ENCODE measurements around the gene MYO3B.
A peak's percentile ranks its signal among the peaks of the same experiment; 100 is the strongest.
"Not testable (repeated sequence)": the region's sequence is repeated elsewhere in the genome, so short reads cannot be mapped to it uniquely, and the experiment has no call there.

The MYO3B gene

GRCh38 chr2:170544817-170545216 is 366.9 kb downstream of the MYO3B start:
- H3K4me3 ChIP-seq (ENCODE audit: low read length) = no peak overlapping the region
- TF ChIP-seq CTCF (IDR thresholded peaks at IDR 0.05; ENCODE audit: low read depth, low read length) = no peak
- H3K36me3 ChIP-seq (replicated peaks; ENCODE audit: low read depth, low read length) = no peaks in the 10 kb centered on the region
- H3K9ac ChIP-seq (ENCODE audit: low read length) = no peak overlapping the region
- H3K79me2 ChIP-seq (ENCODE audit: low read length) = no peaks in the 10 kb centered on the region
- H3K4me1 ChIP-seq (ENCODE audit: low read length) = peaks cover 12% of the 10 kb centered on the region
- H3K27ac ChIP-seq (ENCODE audit: low read length) = no peak overlapping the region
- peaks cover 5% of the 10 kb centered on the region; the same call in 1 of the 2 replicates for H3K27me3 ChIP-seq (ENCODE audit: low read depth, low read length)
- peaks cover 8% of the 10 kb centered on the region for H3K9me3 ChIP-seq (ENCODE audit: insufficient read depth, low read length)
- no peak overlapping the region for H2AFZ ChIP-seq (ENCODE audit: low read depth, low read length)
- H4K20me1 ChIP-seq (ENCODE audit: insufficient read depth, low read length) = no peaks in the 10 kb centered on the region
- H3K4me2 ChIP-seq (ENCODE audit: low read length) = no peak overlapping the region

- Histone ChIP-seq H3K9ac (ENCODE audit: low read length) (no peak overlapping the region), H3K4me1 (ENCODE audit: low read length) (peaks cover 12% of the 10 kb centered on the region), H3K27me3 (ENCODE audit: low read depth, low read length) (0 out of 2 replicates have a peak, but pooled peaks cover under 1% of the 10 kb centered on the region), H4K20me1 (ENCODE audit: insufficient read depth, low read length) (no peaks in the 10 kb centered on the region), H3K79me2 (ENCODE audit: low read length) (no peaks in the 10 kb centered on the region), H3K4me3 (ENCODE audit: low read length) (no peak overlapping the region), H3K4me2 (ENCODE audit: low read length) (no peak overlapping the region; the same call in 1 of the 2 replicates), H3K27ac (ENCODE audit: low read length) (peak overlapping the region; percentile 18; the same call in 1 of the 2 replicates), H3K36me3 (replicated peaks; ENCODE audit: low read depth, low read length) (no peaks in the 10 kb centered on the region), H2AFZ (ENCODE audit: low read depth, low read length) (0 out of 2 replicates have a peak overlapping the region, but pooled peaks have one; percentile 23), H3K9me3 (ENCODE audit: insufficient read depth, low read length) (peaks cover 8% of the 10 kb centered on the region)
- TF ChIP-seq EZH2phosphoT487 (IDR thresholded peaks at IDR 0.05; ENCODE audit: low read depth) (no peak), CTCF (IDR thresholded peaks at IDR 0.05; ENCODE audit: low read depth, low read length) (no peak)
Measured at GRCh38 chr2:170548304-170548703, 370.4 kb downstream of the MYO3B start.

GRCh38 chr2:170550501-170550900 is 372.6 kb downstream of the MYO3B start:
- H3K9me3 ChIP-seq (ENCODE audit: insufficient read depth, low read length) = no peaks in the 10 kb centered on the region; the same call in 1 of the 2 replicates
- H3K27ac ChIP-seq (ENCODE audit: low read length) = no peak overlapping the region
- TF ChIP-seq CTCF (IDR thresholded peaks at IDR 0.05; ENCODE audit: low read depth, low read length) (no peak), EZH2phosphoT487 (IDR thresholded peaks at IDR 0.05; ENCODE audit: low read depth) (no peak)
- H3K27me3 ChIP-seq (ENCODE audit: low read depth, low read length) = no peaks in the 10 kb centered on the region
- H3K79me2 ChIP-seq (ENCODE audit: low read length) = no peaks in the 10 kb centered on the region
- H3K4me3 ChIP-seq (ENCODE audit: low read length) = no peak overlapping the region
- H2AFZ ChIP-seq (ENCODE audit: low read depth, low read length) = no peak overlapping the region
- H3K4me2 ChIP-seq (ENCODE audit: low read length) = no peak overlapping the region
- no peaks in the 10 kb centered on the region for H4K20me1 ChIP-seq (ENCODE audit: insufficient read depth, low read length)
- H3K36me3 ChIP-seq (replicated peaks; ENCODE audit: low read depth, low read length) = no peaks in the 10 kb centered on the region
- peaks cover 12% of the 10 kb centered on the region for H3K4me1 ChIP-seq (ENCODE audit: low read length)
- H3K9ac ChIP-seq (ENCODE audit: low read length) = no peak overlapping the region

GRCh38 chr2:170551899-170552298 is 374.0 kb downstream of the MYO3B start:
- not testable (repeated sequence) for H3K27me3 ChIP-seq (ENCODE audit: low read depth, low read length); H3K9ac ChIP-seq (ENCODE audit: low read length); H3K4me2 ChIP-seq (ENCODE audit: low read length); H3K27ac ChIP-seq (ENCODE audit: low read length); H3K79me2 ChIP-seq (ENCODE audit: low read length); H3K36me3 ChIP-seq (replicated peaks; ENCODE audit: low read depth, low read length); H3K9me3 ChIP-seq (ENCODE audit: insufficient read depth, low read length); H2AFZ ChIP-seq (ENCODE audit: low read depth, low read length); H4K20me1 ChIP-seq (ENCODE audit: insufficient read depth, low read length); H3K4me3 ChIP-seq (ENCODE audit: low read length)
- peaks cover 12% of the 10 kb centered on the region for H3K4me1 ChIP-seq (ENCODE audit: low read length)

- Histone ChIP-seq H2AFZ (ENCODE audit: low read depth, low read length) (no peak overlapping the region), H3K79me2 (ENCODE audit: low read length) (no peaks in the 10 kb centered on the region), H3K27me3 (ENCODE audit: low read depth, low read length) (no peaks in the 10 kb centered on the region), H3K4me3 (ENCODE audit: low read length) (no peak overlapping the region), H3K36me3 (replicated peaks; ENCODE audit: low read depth, low read length) (no peaks in the 10 kb centered on the region), H4K20me1 (ENCODE audit: insufficient read depth, low read length) (no peaks in the 10 kb centered on the region), H3K9ac (ENCODE audit: low read length) (no peak overlapping the region), H3K9me3 (ENCODE audit: insufficient read depth, low read length) (no peaks in the 10 kb centered on the region), H3K27ac (ENCODE audit: low read length) (no peak overlapping the region), H3K4me2 (ENCODE audit: low read length) (no peak overlapping the region), H3K4me1 (ENCODE audit: low read length) (peaks cover 5% of the 10 kb centered on the region)
- no peak for TF ChIP-seq CTCF (IDR thresholded peaks at IDR 0.05; ENCODE audit: low read depth, low read length)
- TF ChIP-seq EZH2phosphoT487 (IDR thresholded peaks at IDR 0.05; ENCODE audit: low read depth) = no peak
Measured at GRCh38 chr2:170553748-170554147, 375.8 kb downstream of the MYO3B start.
